ENCODE data around the gene NBAS.

GRCh38 chr2:15539999-15540398 is 21.1 kb downstream of the NBAS start:
- no peak for TF ChIP-seq TAF1 (IDR thresholded peaks at IDR 0.05; ENCODE audit: low read depth)
- no peak for TF ChIP-seq EZH2 (IDR thresholded peaks at IDR 0.05; ENCODE audit: borderline replicate concordance, insufficient read depth, low read length, poor library complexity, severe bottlenecking)
- TF ChIP-seq, protein P1, sequence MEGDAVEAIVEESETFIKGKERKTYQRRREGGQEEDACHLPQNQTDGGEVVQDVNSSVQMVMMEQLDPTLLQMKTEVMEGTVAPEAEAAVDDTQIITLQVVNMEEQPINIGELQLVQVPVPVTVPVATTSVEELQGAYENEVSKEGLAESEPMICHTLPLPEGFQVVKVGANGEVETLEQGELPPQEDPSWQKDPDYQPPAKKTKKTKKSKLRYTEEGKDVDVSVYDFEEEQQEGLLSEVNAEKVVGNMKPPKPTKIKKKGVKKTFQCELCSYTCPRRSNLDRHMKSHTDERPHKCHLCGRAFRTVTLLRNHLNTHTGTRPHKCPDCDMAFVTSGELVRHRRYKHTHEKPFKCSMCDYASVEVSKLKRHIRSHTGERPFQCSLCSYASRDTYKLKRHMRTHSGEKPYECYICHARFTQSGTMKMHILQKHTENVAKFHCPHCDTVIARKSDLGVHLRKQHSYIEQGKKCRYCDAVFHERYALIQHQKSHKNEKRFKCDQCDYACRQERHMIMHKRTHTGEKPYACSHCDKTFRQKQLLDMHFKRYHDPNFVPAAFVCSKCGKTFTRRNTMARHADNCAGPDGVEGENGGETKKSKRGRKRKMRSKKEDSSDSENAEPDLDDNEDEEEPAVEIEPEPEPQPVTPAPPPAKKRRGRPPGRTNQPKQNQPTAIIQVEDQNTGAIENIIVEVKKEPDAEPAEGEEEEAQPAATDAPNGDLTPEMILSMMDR (IDR thresholded peaks at IDR 0.05; ENCODE audit: poor library complexity, severe bottlenecking), result no peak
- TF ChIP-seq EP300 (conservative IDR thresholded peaks at IDR 0.05; ENCODE audit: poor library complexity, severe bottlenecking), result no peak
- no peak for TF ChIP-seq POLR2AphosphoS5 (IDR thresholded peaks at IDR 0.05)
- no peak for TF ChIP-seq SMC3 (conservative IDR thresholded peaks at IDR 0.05; ENCODE audit: poor library complexity)
- no peak for TF ChIP-seq MXI1 (conservative IDR thresholded peaks at IDR 0.05; ENCODE audit: poor library complexity, severe bottlenecking)
- no peak for TF ChIP-seq RAD21 (conservative IDR thresholded peaks at IDR 0.05)
- no peak for TF ChIP-seq REST (IDR thresholded peaks at IDR 0.05; ENCODE audit: borderline replicate concordance)

Measured in neural cell (in vitro differentiated cells).